Measurements from ENCODE around the gene BTBD10.

Gene BTBD10

GRCh38 chr11:13462311-13462900, 616 bp downstream of the BTBD10 start:
- DNase-seq (ENCODE audit: low spot score): peak; percentile 43
- TF ChIP-seq CTCF (IDR thresholded peaks at IDR 0.05; ENCODE audit: extremely low read depth, missing control alignments): no peak

- no peak for TF ChIP-seq CTCF (IDR thresholded peaks at IDR 0.05; ENCODE audit: extremely low read depth, missing control alignments)
Measured at GRCh38 chr11:13461291-13461690, 1.7 kb downstream of the BTBD10 start.

GRCh38 chr11:13450832-13451397, 12.1 kb downstream of the BTBD10 start:
- TF ChIP-seq CTCF (IDR thresholded peaks at IDR 0.05; ENCODE audit: extremely low read depth, missing control alignments): no peak
- DNase-seq (ENCODE audit: low spot score): no peak

More at GRCh38 chr11:13461291-13461690, 1.7 kb downstream of the BTBD10 start:
- no peak for DNase-seq (ENCODE audit: low spot score)

- no peak for TF ChIP-seq CTCF (IDR thresholded peaks at IDR 0.05; ENCODE audit: extremely low read depth, missing control alignments)
- no peak for DNase-seq (ENCODE audit: low spot score)
Measured at GRCh38 chr11:13449522-13449921, 13.5 kb downstream of the BTBD10 start.

- TF ChIP-seq CTCF (IDR thresholded peaks at IDR 0.05; ENCODE audit: extremely low read depth, missing control alignments): no peak
- DNase-seq (ENCODE audit: low spot score): no peak
Measured at GRCh38 chr11:13448876-13449275, 14.1 kb downstream of the BTBD10 start.

- TF ChIP-seq CTCF (IDR thresholded peaks at IDR 0.05; ENCODE audit: extremely low read depth, missing control alignments): no peak
- DNase-seq (ENCODE audit: low spot score): no peak
Measured at GRCh38 chr11:13446444-13446843, 16.6 kb downstream of the BTBD10 start.

GRCh38 chr11:13445588-13445987, 17.4 kb downstream of the BTBD10 start:
- no peak for TF ChIP-seq CTCF (IDR thresholded peaks at IDR 0.05; ENCODE audit: extremely low read depth, missing control alignments)

More at GRCh38 chr11:13445588-13445987, 17.4 kb downstream of the BTBD10 start:
- DNase-seq (ENCODE audit: low spot score): no peak
